Gastroesophageal sphincter (tissue), 4 donors: ENCODE measurements around the gene JRKL. TPM values are rescaled to one million over a fixed set of nuclear protein-coding genes. Genes with fewer than 3 reads are reported as not detected.

Source experiments
- ATAC-seq: fragments of 150-250 bp; one replicate; pipeline ENCODE4 v1.9.1; 2016; ENCODE audit warnings: mild to moderate bottlenecking, moderate library complexity
- H3K27ac ChIP-seq, 4 donors: fragments of 200-600 bp; sonication (generic) in 3 of 4; 1 replicate in 3 of 4; 2 replicates in 1 of 4; pipeline ENCODE4 v1.5.1; 2016 to 2019
- H3K27me3 ChIP-seq: fragments of 200-600 bp; sonication (generic); one replicate; pipeline ENCODE4 v1.5.1; 2019
- H3K36me3 ChIP-seq, 2 donors: fragments of 200-600 bp; sonication (generic); one replicate each; pipeline ENCODE4 v1.5.1; 2019; ENCODE audit warnings: control low read depth in 1 of 2
- H3K4me1 ChIP-seq, 3 donors: fragments of 200-600 bp; sonication (generic); 1 replicate in 2 of 3; 2 replicates in 1 of 3; pipeline ENCODE4 v1.5.1; 2016 to 2019; ENCODE audit warnings: control low read depth in 2 of 3
- H3K4me3 ChIP-seq, 2 donors: fragments of 200-600 bp; sonication (generic); one replicate each; pipeline ENCODE4 v1.5.1; 2019; ENCODE audit warnings: mild to moderate bottlenecking in 1 of 2, moderate library complexity in 1 of 2
- H3K9me3 ChIP-seq, 3 donors: fragments of 200-600 bp; sonication (generic); one replicate each; pipeline ENCODE4 v1.5.1; 2017 to 2019; ENCODE audit warnings: control low read depth in 2 of 3
- CTCF ChIP-seq, 4 experiments: fragments of 200-600 bp in 2 of 4; fragments of 450-650 bp in 2 of 4; sonication (generic) in 1 of 4; IDR thresholded peaks; one replicate each; pipeline ENCODE4 v1.5.1; 2017 to 2019; ENCODE audit warnings: antibody characterized with exemption in 4 of 4, mild to moderate bottlenecking in 2 of 4, moderate library complexity in 2 of 4
- EP300 ChIP-seq: sonication (generic); formaldehyde crosslinking; IDR thresholded peaks from one replicate; pipeline ENCODE4 v1.6.1; 2017; ENCODE audit warnings: antibody characterized with exemption, mild to moderate bottlenecking
- POLR2A ChIP-seq, 2 donors: fragments of 450-650 bp; IDR thresholded peaks; one replicate each; pipeline ENCODE4 v1.6.1; 2017; ENCODE audit warnings: antibody characterized with exemption in 2 of 2, mild to moderate bottlenecking in 2 of 2, moderate library complexity in 1 of 2
- POLR2AphosphoS5 ChIP-seq: sonication (generic); formaldehyde crosslinking; IDR thresholded peaks from one replicate; pipeline ENCODE4 v1.6.1; 2017; ENCODE audit warnings: antibody characterized with exemption
- WGBS, 2 donors: methylation state at CpG; one replicate each; pipeline ENCODE4 v1.1.5; 2018; ENCODE audit warnings: low coverage in 1 of 2; 5-methylcytosine and 5-hydroxymethylcytosine counted together
- total RNA-seq, 4 donors: library from RNA; depleted of rRNA; stranded (reverse); fragments of >200 nt; gene quantifications; one replicate each; pipeline ENCODE4 v1.1.0, GENCODE V29; 2016

Gene JRKL
- total RNA-seq = 1 to 10 TPM; 6.1 to 9.6 (median 7.6) TPM

- Histone ChIP-seq H3K27ac (peak within 1 kb of the TSS; percentile 60 to 92 (median 90)), H3K27me3 (no peaks in the 10 kb centered on the region), H3K4me1 (peaks cover 5 to 44% (median 7%) of the 10 kb centered on the region in 3 donors), H3K4me3 (peak within 1 kb of the TSS; percentile 74 to 83), H3K9me3 (no peaks in the 10 kb centered on the region), H3K36me3 (peaks cover 0 to 4% of the 10 kb centered on the region in 2 donors)
- peak; percentile 99 for ATAC-seq
- 0% methylated on average over 6 to 15 of the region's 53 CpGs for WGBS, 2 donors
- TF ChIP-seq EP300 (no peak), POLR2A (IDR thresholded peaks at IDR 0.05) (peak; percentile 64 to 84), POLR2AphosphoS5 (peak; percentile 91), CTCF (IDR thresholded peaks at IDR 0.05) (peak in 1 of 4 experiments; percentile 28)
Measured at GRCh38 chr11:96389720-96390487, at the start of gene JRKL, which contains the start of gene CCDC82. JRKL (plus strand) TSS chr11:96390013; CDS start chr11:96390650, 637 bp downstream. CCDC82 (minus strand) TSS chr11:96389912; CDS start chr11:96384747, 5,165 bp downstream.

GRCh38 chr11:96340555-96340885, 49.3 kb upstream of the JRKL start:
- ATAC-seq = no peak
- no peaks in the 10 kb centered on the region for H3K9me3 ChIP-seq
- TF ChIP-seq POLR2AphosphoS5 (no peak), EP300 (no peak), CTCF (IDR thresholded peaks at IDR 0.05) (no peak), POLR2A (IDR thresholded peaks at IDR 0.05) (no peak)
- peaks cover 11 to 59% (median 16%) of the 10 kb centered on the region in 3 donors for H3K4me1 ChIP-seq
- peak overlapping the region; percentile 62 to 99 for H3K4me3 ChIP-seq
- peak overlapping the region; percentile 81 to 90 (median 86) for H3K27ac ChIP-seq
- 20 to 58% methylated on average over 1 to 4 of the region's 4 CpGs for WGBS, 2 donors
- no peaks in the 10 kb centered on the region for H3K27me3 ChIP-seq
- H3K36me3 ChIP-seq = no peaks in the 10 kb centered on the region

- H3K9me3 ChIP-seq = no peaks in the 10 kb centered on the region
- WGBS, 2 donors = 79% methylated on average over 2 of the region's 26 CpGs; no CpG with 5 or more reads in 1 of the 2 donors
- no peaks in the 10 kb centered on the region for H3K36me3 ChIP-seq
- no peaks in the 10 kb centered on the region for H3K27me3 ChIP-seq
- TF ChIP-seq POLR2A (IDR thresholded peaks at IDR 0.05) = peak in 1 of 2 donors; percentile 12
- no peak for TF ChIP-seq EP300
- TF ChIP-seq POLR2AphosphoS5 = peak; percentile 13
- peak in 3 of 4 experiments; percentile 50 to 63 (median 53) for TF ChIP-seq CTCF (IDR thresholded peaks at IDR 0.05)
- peak; percentile 36 for ATAC-seq
- H3K27ac ChIP-seq = peak overlapping the region; percentile 81 to 90 (median 86)
- H3K4me3 ChIP-seq = peak overlapping the region; percentile 62 to 99
- H3K4me1 ChIP-seq = peaks cover 11 to 59% (median 16%) of the 10 kb centered on the region in 3 donors
Measured at GRCh38 chr11:96341211-96342013, 48.4 kb upstream of the JRKL start.

- no peaks in the 10 kb centered on the region for H3K36me3 ChIP-seq
- H3K4me3 ChIP-seq = peak overlapping the region; percentile 62 to 99
- ATAC-seq = no peak
- H3K9me3 ChIP-seq = no peaks in the 10 kb centered on the region
- 0 to 1% methylated on average over 13 of the region's 13 CpGs for WGBS, 2 donors
- TF ChIP-seq CTCF (IDR thresholded peaks at IDR 0.05) (no peak), EP300 (no peak), POLR2A (IDR thresholded peaks at IDR 0.05) (no peak), POLR2AphosphoS5 (no peak)
- H3K27ac ChIP-seq = peak overlapping the region; percentile 81 to 90 (median 86)
- peaks cover 11 to 53% (median 16%) of the 10 kb centered on the region in 3 donors for H3K4me1 ChIP-seq
- no peaks in the 10 kb centered on the region for H3K27me3 ChIP-seq
Measured at GRCh38 chr11:96342014-96342960, 47.5 kb upstream of the JRKL start.
